ENCODE results near the gene PKN1.
A peak's percentile ranks its signal among the peaks of the same experiment; 100 is the strongest.

The PKN1 gene

DNA sequence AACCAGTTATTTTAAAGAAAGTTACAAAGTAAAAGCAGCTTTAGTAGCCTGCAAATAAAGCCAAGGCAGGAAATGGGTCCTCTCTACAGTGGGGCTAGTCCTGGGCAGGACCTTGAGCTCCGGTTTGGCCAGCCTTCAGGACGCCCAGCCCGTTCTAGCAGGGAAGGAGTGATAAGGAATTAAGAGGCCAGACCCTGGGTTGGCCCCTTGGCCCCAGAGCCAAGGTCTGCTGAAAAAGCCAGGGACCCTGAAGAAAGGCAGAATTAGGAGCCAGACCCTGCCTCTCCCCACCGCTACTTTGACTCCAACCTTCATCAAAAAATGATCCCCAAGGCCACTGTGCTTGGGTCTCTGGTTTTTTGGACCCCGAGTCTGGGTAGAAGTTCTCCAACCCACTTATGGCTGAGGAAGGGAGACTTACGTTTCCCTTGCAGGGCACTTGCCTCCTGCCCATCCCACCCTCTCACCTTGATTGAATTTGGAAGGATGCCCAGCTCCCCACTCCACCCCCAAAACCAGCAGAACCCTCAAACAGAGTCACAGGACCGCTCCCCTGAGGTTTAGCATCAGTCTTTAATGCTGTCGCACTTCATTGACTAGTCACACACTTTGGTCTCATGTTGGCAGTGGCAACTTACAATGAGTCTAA, 81.2 kb downstream of the PKN1 start:
- Histone ChIP-seq H3K27me3 (ENCODE audit: insufficient read depth, low read length) (no peaks in the 10 kb centered on the region), H4K91ac (ENCODE audit: low read depth, low read length) (no peak overlapping the region), H3K4me3 (ENCODE audit: low read depth, low read length) (no peak overlapping the region), H4K12ac (ENCODE audit: low read depth, low read length) (no peak overlapping the region), H3K18ac (ENCODE audit: low read length) (no peak overlapping the region), H2AFZ (ENCODE audit: insufficient read depth, low read length, poor library complexity) (no peak overlapping the region), H2BK120ac (ENCODE audit: insufficient read depth, low read length, poor library complexity) (no peak overlapping the region), H3K27ac (ENCODE audit: low read depth, low read length) (no peak overlapping the region), H3K36me3 (ENCODE audit: control insufficient read depth in 1 of 2, insufficient read depth in 2 of 2, low read length in 2 of 2) (peaks cover 25 to 28% of the 10 kb centered on the region in 2 experiments), H3K79me2 (ENCODE audit: control insufficient read depth, insufficient read depth, low read length, poor library complexity) (peaks cover 18% of the 10 kb centered on the region), H2BK12ac (ENCODE audit: low read length) (no peak overlapping the region), H3K4me1 (ENCODE audit: control insufficient read depth in 1 of 2, insufficient read depth in 2 of 2, low read length in 2 of 2) (peaks cover 10 to 13% of the 10 kb centered on the region in 2 experiments), H3K4me2 (ENCODE audit: low read length) (no peak overlapping the region), H4K8ac (ENCODE audit: low read depth, low read length) (no peak overlapping the region), H3K4ac (ENCODE audit: low read depth, low read length) (no peak overlapping the region), H2BK5ac (ENCODE audit: low read depth, low read length, poor library complexity) (no peak overlapping the region), H2AK5ac (ENCODE audit: low read length) (no peak overlapping the region), H3K23ac (ENCODE audit: low read length) (no peak overlapping the region), H3K14ac (ENCODE audit: low read length) (no peak overlapping the region), H3K9me3 (ENCODE audit: insufficient read depth, low read depth, low read length) (no peaks in the 10 kb centered on the region), H3K9ac (ENCODE audit: low read length) (no peak overlapping the region), H3K79me1 (ENCODE audit: low read length) (peaks cover 11% of the 10 kb centered on the region)
- WGBS (ENCODE audit: extremely low coverage, insufficient coverage, insufficient read length) = no CpG with 5 or more reads among the region's 8 CpGs
- no peak for DNase-seq

DNA sequence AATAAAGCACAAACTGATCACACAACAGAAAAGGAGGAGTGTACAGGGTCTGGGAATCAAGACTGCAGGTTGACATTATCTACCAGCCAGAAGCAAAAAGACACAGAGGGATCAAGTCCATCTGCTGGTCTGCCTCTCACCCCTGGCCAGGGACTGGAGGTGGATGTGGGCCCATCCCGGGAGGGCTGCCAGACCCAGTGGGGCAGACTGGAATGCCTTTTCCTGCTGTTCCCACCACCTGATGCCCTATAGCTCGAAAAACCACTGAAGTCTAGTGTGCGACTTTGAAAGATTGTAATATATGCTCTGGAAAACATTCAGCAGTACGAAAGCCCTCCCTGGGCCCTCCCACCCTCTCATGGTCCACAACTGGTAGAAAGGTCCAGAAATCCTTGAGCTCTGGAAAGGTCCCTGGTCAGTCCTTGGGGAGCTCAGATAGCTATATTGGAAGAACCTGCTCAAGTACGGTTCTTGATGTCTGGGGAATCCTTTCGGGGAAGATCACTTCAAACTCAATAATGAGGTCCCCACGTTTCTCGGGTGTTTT, 82.5 kb downstream of the PKN1 start:
- DNase-seq = no peak
- Histone ChIP-seq H3K9ac (ENCODE audit: low read length) (no peak overlapping the region), H3K9me3 (ENCODE audit: insufficient read depth, low read depth, low read length) (no peaks in the 10 kb centered on the region), H3K4me1 (ENCODE audit: control insufficient read depth in 1 of 2, insufficient read depth in 2 of 2, low read length in 2 of 2) (peaks cover 10 to 13% of the 10 kb centered on the region in 2 experiments), H3K79me2 (ENCODE audit: control insufficient read depth, insufficient read depth, low read length, poor library complexity) (peaks cover 18% of the 10 kb centered on the region), H3K79me1 (ENCODE audit: low read length) (peaks cover 13% of the 10 kb centered on the region), H3K27me3 (ENCODE audit: insufficient read depth, low read length) (no peaks in the 10 kb centered on the region), H2BK12ac (ENCODE audit: low read length) (no peak overlapping the region), H2AK5ac (ENCODE audit: low read length) (no peak overlapping the region), H2AFZ (ENCODE audit: insufficient read depth, low read length, poor library complexity) (no peak overlapping the region), H2BK120ac (ENCODE audit: insufficient read depth, low read length, poor library complexity) (no peak overlapping the region), H3K36me3 (ENCODE audit: control insufficient read depth in 1 of 2, insufficient read depth in 2 of 2, low read length in 2 of 2) (peaks cover 25 to 28% of the 10 kb centered on the region in 2 experiments), H3K4me3 (ENCODE audit: low read depth, low read length) (no peak overlapping the region), H3K27ac (ENCODE audit: low read depth, low read length) (no peak overlapping the region), H4K8ac (ENCODE audit: low read depth, low read length) (no peak overlapping the region), H3K23ac (ENCODE audit: low read length) (no peak overlapping the region), H3K18ac (ENCODE audit: low read length) (no peak overlapping the region), H3K14ac (ENCODE audit: low read length) (no peak overlapping the region), H3K4me2 (ENCODE audit: low read length) (peak overlapping the region; percentile 74), H3K4ac (ENCODE audit: low read depth, low read length) (peak overlapping the region; percentile 87), H4K12ac (ENCODE audit: low read depth, low read length) (no peak overlapping the region), H4K91ac (ENCODE audit: low read depth, low read length) (no peak overlapping the region), H2BK5ac (ENCODE audit: low read depth, low read length, poor library complexity) (no peak overlapping the region)
- WGBS (ENCODE audit: extremely low coverage, insufficient coverage, insufficient read length) = no CpG with 5 or more reads among the region's 8 CpGs

DNA sequence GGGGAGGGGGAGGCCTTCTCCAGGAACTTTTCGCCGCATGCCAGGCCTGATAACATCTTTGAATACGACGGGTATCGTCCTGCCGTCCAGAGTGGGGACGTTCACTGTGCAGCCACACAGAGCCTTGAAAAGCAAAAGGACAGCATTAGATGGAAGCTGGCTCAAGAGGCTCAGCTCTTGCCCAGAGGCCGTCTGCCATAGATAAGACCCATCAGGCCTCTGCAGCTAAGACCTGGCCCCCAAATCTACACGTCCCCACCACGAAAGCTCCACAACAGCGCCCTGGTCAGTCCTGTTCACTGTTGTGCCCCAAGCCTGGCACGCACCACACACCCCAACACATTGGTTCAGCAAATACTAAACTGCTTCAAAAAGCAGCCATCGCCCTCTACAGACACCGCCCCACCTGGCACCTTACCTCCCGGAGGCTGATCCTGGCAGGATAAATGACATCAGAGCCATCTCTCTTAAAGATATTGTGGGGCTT, 83.0 kb downstream of the PKN1 start:
- Histone ChIP-seq H2AFZ (ENCODE audit: insufficient read depth, low read length, poor library complexity) (no peak overlapping the region), H4K91ac (ENCODE audit: low read depth, low read length) (no peak overlapping the region), H2AK5ac (ENCODE audit: low read length) (no peak overlapping the region), H3K9ac (ENCODE audit: low read length) (peak overlapping the region; percentile 37), H2BK120ac (ENCODE audit: insufficient read depth, low read length, poor library complexity) (no peak overlapping the region), H2BK12ac (ENCODE audit: low read length) (no peak overlapping the region), H3K9me3 (ENCODE audit: insufficient read depth, low read depth, low read length) (no peaks in the 10 kb centered on the region), H3K14ac (ENCODE audit: low read length) (no peak overlapping the region), H3K4ac (ENCODE audit: low read depth, low read length) (peak overlapping the region; percentile 87), H3K79me2 (ENCODE audit: control insufficient read depth, insufficient read depth, low read length, poor library complexity) (peaks cover 18% of the 10 kb centered on the region), H3K23ac (ENCODE audit: low read length) (peak overlapping the region; percentile 33), H3K36me3 (ENCODE audit: control insufficient read depth in 1 of 2, insufficient read depth in 2 of 2, low read length in 2 of 2) (peaks cover 25 to 28% of the 10 kb centered on the region in 2 experiments), H3K4me3 (ENCODE audit: low read depth, low read length) (peak overlapping the region; percentile 34), H3K4me2 (ENCODE audit: low read length) (peak overlapping the region; percentile 74), H3K27ac (ENCODE audit: low read depth, low read length) (no peak overlapping the region), H3K4me1 (ENCODE audit: control insufficient read depth in 1 of 2, insufficient read depth in 2 of 2, low read length in 2 of 2) (peaks cover 10 to 13% of the 10 kb centered on the region in 2 experiments), H3K18ac (ENCODE audit: low read length) (peak overlapping the region; percentile 87), H3K79me1 (ENCODE audit: low read length) (peaks cover 13% of the 10 kb centered on the region), H3K27me3 (ENCODE audit: insufficient read depth, low read length) (no peaks in the 10 kb centered on the region), H4K12ac (ENCODE audit: low read depth, low read length) (peak overlapping the region; percentile 54), H2BK5ac (ENCODE audit: low read depth, low read length, poor library complexity) (no peak overlapping the region), H4K8ac (ENCODE audit: low read depth, low read length) (peak overlapping the region; percentile 49)
- WGBS (ENCODE audit: extremely low coverage, insufficient coverage, insufficient read length) = no CpG with 5 or more reads among the region's 15 CpGs
- peak in 1 of 2 donors; percentile 15 for DNase-seq

DNA sequence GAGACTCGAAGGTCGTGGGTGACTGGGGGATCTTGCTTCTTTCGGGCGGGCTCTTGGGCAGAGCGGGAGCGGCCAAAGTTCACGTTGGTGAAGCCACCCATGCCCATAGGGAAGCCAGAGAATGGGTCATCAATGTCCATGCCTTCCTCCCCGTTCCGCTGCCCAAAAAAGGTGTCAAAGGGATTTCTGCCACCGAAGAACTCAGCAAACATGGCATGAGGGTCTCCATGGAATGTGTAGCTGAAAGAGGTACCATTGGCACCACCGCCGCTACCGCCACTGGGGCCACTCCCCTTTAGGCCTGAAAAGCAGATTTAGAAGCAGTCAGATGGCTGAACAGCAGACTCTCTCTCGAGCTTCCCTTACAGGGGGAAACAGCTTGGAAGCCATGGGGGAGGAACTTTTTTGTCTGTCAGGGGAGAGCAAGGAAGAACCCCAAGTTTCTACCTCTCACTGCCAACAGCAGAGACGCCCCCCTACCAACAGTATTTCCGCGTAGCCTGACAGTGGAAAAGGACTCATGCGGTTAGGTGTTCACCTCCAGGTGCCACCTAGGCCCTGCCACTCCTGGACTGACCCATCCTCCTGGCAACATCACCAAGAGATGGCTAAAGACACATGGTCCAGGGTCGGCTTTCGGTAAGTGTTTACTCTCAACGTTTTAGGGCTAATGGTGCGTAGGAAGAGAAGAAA, 83.8 kb downstream of the PKN1 start:
- H4K12ac ChIP-seq (ENCODE audit: low read depth, low read length) = no peak overlapping the region
- no peak overlapping the region for H3K27ac ChIP-seq (ENCODE audit: low read depth, low read length)
- peak overlapping the region; percentile 74 for H3K4me2 ChIP-seq (ENCODE audit: low read length)
- peaks cover 10 to 13% of the 10 kb centered on the region in 2 experiments for H3K4me1 ChIP-seq (ENCODE audit: control insufficient read depth in 1 of 2, insufficient read depth in 2 of 2, low read length in 2 of 2)
- H2BK120ac ChIP-seq (ENCODE audit: insufficient read depth, low read length, poor library complexity) = no peak overlapping the region
- no peak overlapping the region for H2BK12ac ChIP-seq (ENCODE audit: low read length)
- H4K91ac ChIP-seq (ENCODE audit: low read depth, low read length) = no peak overlapping the region
- peaks cover 13% of the 10 kb centered on the region for H3K79me1 ChIP-seq (ENCODE audit: low read length)
- H3K4me3 ChIP-seq (ENCODE audit: low read depth, low read length) = peak overlapping the region; percentile 100
- H2AFZ ChIP-seq (ENCODE audit: insufficient read depth, low read length, poor library complexity) = no peak overlapping the region
- no peak overlapping the region for H2BK5ac ChIP-seq (ENCODE audit: low read depth, low read length, poor library complexity)
- peak overlapping the region; percentile 34 for H3K18ac ChIP-seq (ENCODE audit: low read length)
- peak overlapping the region; percentile 18 for H3K9ac ChIP-seq (ENCODE audit: low read length)
- peaks cover 25 to 28% of the 10 kb centered on the region in 2 experiments for H3K36me3 ChIP-seq (ENCODE audit: control insufficient read depth in 1 of 2, insufficient read depth in 2 of 2, low read length in 2 of 2)
- H3K4ac ChIP-seq (ENCODE audit: low read depth, low read length) = peak overlapping the region; percentile 87
- no CpG with 5 or more reads among the region's 22 CpGs for WGBS (ENCODE audit: extremely low coverage, insufficient coverage, insufficient read length)
- no peaks in the 10 kb centered on the region for H3K27me3 ChIP-seq (ENCODE audit: insufficient read depth, low read length)
- no peak overlapping the region for H3K14ac ChIP-seq (ENCODE audit: low read length)
- H2AK5ac ChIP-seq (ENCODE audit: low read length) = no peak overlapping the region
- no peaks in the 10 kb centered on the region for H3K9me3 ChIP-seq (ENCODE audit: insufficient read depth, low read depth, low read length)
- H3K23ac ChIP-seq (ENCODE audit: low read length) = no peak overlapping the region
- no peak overlapping the region for H4K8ac ChIP-seq (ENCODE audit: low read depth, low read length)
- peaks cover 18% of the 10 kb centered on the region for H3K79me2 ChIP-seq (ENCODE audit: control insufficient read depth, insufficient read depth, low read length, poor library complexity)
- DNase-seq = peak in 1 of 2 donors; percentile 21

All from trophoblast cell (in vitro differentiated cells and primary cell).